ENCODE results near the gene CCDC146. TPM values are rescaled to one million over a fixed set of nuclear protein-coding genes. Genes with fewer than 3 reads are reported as not detected.

Gene CCDC146
- total and polyA plus RNA-seq, 10 donors: 4.1 to 21.3 (median 10.9) TPM

GRCh38 chr7:77253151-77253550 lies 130.7 kb downstream of the CCDC146 start:
- DNase-seq: no peak
- H3K9me3 ChIP-seq: no peaks in the 10 kb centered on the region
- H3K4me3 ChIP-seq: no peak overlapping the region
- no peaks in the 10 kb centered on the region for H3K4me1 ChIP-seq
- TF ChIP-seq POLR2AphosphoS5 (IDR thresholded peaks at IDR 0.05): no peak
- no peak for TF ChIP-seq POLR2A (IDR thresholded peaks at IDR 0.05)
- no peak for TF ChIP-seq CTCF (IDR thresholded peaks at IDR 0.05 in 8 of 11, conservative IDR thresholded peaks at IDR 0.05 in 3 of 11)
- peaks cover 0 to 6% (median 0%) of the 10 kb centered on the region in 6 donors for H3K36me3 ChIP-seq
- no peaks in the 10 kb centered on the region for H3K27me3 ChIP-seq (replicated peaks in 1 of 7)
- intact Hi-C loops (cut with DNase I; ENCODE audit: low total_unique reads): no loop called here
- no peak overlapping the region for H3K27ac ChIP-seq
- WGBS, 5 donors: 78 to 88% (median 84%) methylated on average over 3 of the region's 3 CpGs

GRCh38 chr7:77254429-77254828 lies 132.0 kb downstream of the CCDC146 start:
- intact Hi-C loops (cut with DNase I; ENCODE audit: low total_unique reads): no loop called here
- Histone ChIP-seq H3K36me3 (peaks cover 0 to 6% (median 0%) of the 10 kb centered on the region in 6 donors), H3K27ac (no peak overlapping the region), H3K27me3 (replicated peaks in 1 of 7) (no peaks in the 10 kb centered on the region), H3K9me3 (no peaks in the 10 kb centered on the region), H3K4me3 (no peak overlapping the region), H3K4me1 (no peaks in the 10 kb centered on the region)
- no peak for DNase-seq
- no peak for TF ChIP-seq POLR2AphosphoS5 (IDR thresholded peaks at IDR 0.05)
- TF ChIP-seq CTCF (IDR thresholded peaks at IDR 0.05 in 8 of 11, conservative IDR thresholded peaks at IDR 0.05 in 3 of 11): no peak
- TF ChIP-seq POLR2A (IDR thresholded peaks at IDR 0.05): no peak

GRCh38 chr7:77254915-77255314 lies 132.5 kb downstream of the CCDC146 start:
- no peaks in the 10 kb centered on the region for H3K4me1 ChIP-seq
- H3K27ac ChIP-seq: no peak overlapping the region
- no peak for TF ChIP-seq POLR2A (IDR thresholded peaks at IDR 0.05)
- no peak for TF ChIP-seq CTCF (IDR thresholded peaks at IDR 0.05 in 8 of 11, conservative IDR thresholded peaks at IDR 0.05 in 3 of 11)
- intact Hi-C loops (cut with DNase I; ENCODE audit: low total_unique reads): no loop called here
- H3K36me3 ChIP-seq: peaks cover 0 to 6% (median 0%) of the 10 kb centered on the region in 6 donors
- H3K4me3 ChIP-seq: no peak overlapping the region
- WGBS, 5 donors: 94 to 98% (median 97%) methylated on average over 2 of the region's 2 CpGs
- H3K27me3 ChIP-seq (replicated peaks in 1 of 7): no peaks in the 10 kb centered on the region
- H3K9me3 ChIP-seq: no peaks in the 10 kb centered on the region
- no peak for DNase-seq

GRCh38 chr7:77258014-77258413 lies 135.6 kb downstream of the CCDC146 start:
- Histone ChIP-seq H3K36me3 (peaks cover 0 to 6% (median 2%) of the 10 kb centered on the region in 6 donors), H3K9me3 (no peaks in the 10 kb centered on the region), H3K27me3 (replicated peaks in 1 of 7) (no peaks in the 10 kb centered on the region), H3K4me3 (no peak overlapping the region), H3K4me1 (no peaks in the 10 kb centered on the region), H3K27ac (no peak overlapping the region)
- no peak for DNase-seq
- WGBS, 5 donors: 94 to 100% (median 95%) methylated on average over 1 of the region's 1 CpG
- TF ChIP-seq POLR2A (IDR thresholded peaks at IDR 0.05) (no peak), CTCF (IDR thresholded peaks at IDR 0.05 in 8 of 11, conservative IDR thresholded peaks at IDR 0.05 in 3 of 11) (no peak), POLR2AphosphoS5 (IDR thresholded peaks at IDR 0.05) (no peak)
- intact Hi-C loops (cut with DNase I; ENCODE audit: low total_unique reads): no loop called here

All from spleen (tissue), 11 donors.